HepG2 (cell line): ENCODE data around the gene IL1A. TPM values are rescaled to one million over a fixed set of nuclear protein-coding genes. Genes with fewer than 3 reads are reported as not detected.

Experiments used
- ATF7-NPFF ChIP-seq: sonication (generic); formaldehyde crosslinking; IDR thresholded peaks from 2 replicates; pipeline ENCODE4 v1.8.1; 2023; ENCODE audit warnings: mild to moderate bottlenecking, low read depth, missing genetic modification reagents, moderate library complexity
- BRCA1 ChIP-seq: sonication (generic); formaldehyde crosslinking; IDR thresholded peaks from 2 replicates; pipeline ENCODE4 v1.4.0; 2020; ENCODE audit warnings: missing genetic modification reagents
- EED ChIP-seq: sonication (generic); formaldehyde crosslinking; IDR thresholded peaks from 2 replicates; pipeline ENCODE4 v1.5.0; 2020; ENCODE audit warnings: mild to moderate bottlenecking, missing genetic modification reagents
- ELF3 ChIP-seq: IDR thresholded peaks from 2 replicates; pipeline ENCODE4 v1.6.1; 2016; ENCODE audit warnings: missing genetic modification reagents, missing compliant biosample characterization
- IRF2 ChIP-seq: IDR thresholded peaks from 2 replicates; pipeline ENCODE4 v1.6.1; 2018; ENCODE audit warnings: missing genetic modification reagents, missing compliant biosample characterization
- NFAT5 ChIP-seq: sonication (generic); formaldehyde crosslinking; IDR thresholded peaks from 2 replicates; pipeline ENCODE4 v1.4.0; 2020; ENCODE audit warnings: missing genetic modification reagents
- NFIC ChIP-seq: IDR thresholded peaks from 2 replicates; pipeline ENCODE4 v1.6.1; 2012; ENCODE audit warnings: mild to moderate bottlenecking, low read length, inconsistent platforms
- NR3C1 ChIP-seq: sonication (generic); formaldehyde crosslinking; IDR thresholded peaks from 2 replicates; pipeline ENCODE4 v1.4.0; 2020; ENCODE audit warnings: missing genetic modification reagents
- PHF8 ChIP-seq: sonication (generic); formaldehyde crosslinking; IDR thresholded peaks from 2 replicates; pipeline ENCODE4 v1.5.0; 2020; ENCODE audit warnings: missing genetic modification reagents
- PRDM4 ChIP-seq: sonication (generic); formaldehyde crosslinking; IDR thresholded peaks from 2 replicates; pipeline ENCODE4 v1.9.0; 2021; ENCODE audit warnings: missing genetic modification reagents, borderline replicate concordance
- RFX5 ChIP-seq: IDR thresholded peaks from 2 replicates; pipeline ENCODE4 v1.6.1; 2011; ENCODE audit warnings: low read depth, low read length, improper control_type of control experiment
- SOX6 ChIP-seq, 2 experiments: fragments of 450-650 bp in 1 of 2; sonication (generic) in 1 of 2; formaldehyde crosslinking in 1 of 2; IDR thresholded peaks; 2 replicates each; pipeline versions ENCODE4 v1.4.0 to v1.6.1; 2017 to 2020; ENCODE audit warnings: antibody characterized with exemption in 1 of 2, mild to moderate bottlenecking in 1 of 2, missing genetic modification reagents in 1 of 2
- SRY ChIP-seq: sonication (generic); formaldehyde crosslinking; IDR thresholded peaks from 2 replicates; pipeline ENCODE4 v1.8.0; 2022; ENCODE audit warnings: mild to moderate bottlenecking, missing genetic modification reagents
- ZBTB49 ChIP-seq: sonication (generic); formaldehyde crosslinking; IDR thresholded peaks from 2 replicates; pipeline ENCODE4 v1.4.0; 2020; ENCODE audit warnings: missing genetic modification reagents, borderline replicate concordance
- ZFY ChIP-seq: sonication (generic); formaldehyde crosslinking; IDR thresholded peaks from 2 replicates; pipeline ENCODE4 v1.4.0; 2020; ENCODE audit warnings: missing genetic modification reagents
- ZNF124 ChIP-seq: sonication (generic); formaldehyde crosslinking; IDR thresholded peaks from 2 replicates; pipeline ENCODE4 v1.4.0; 2020; ENCODE audit warnings: missing genetic modification reagents
- ZNF263 ChIP-seq: sonication (generic); formaldehyde crosslinking; IDR thresholded peaks from 2 replicates; pipeline ENCODE4 v1.4.0; 2020; ENCODE audit warnings: missing genetic modification reagents
- ZNF598 ChIP-seq: sonication (generic); formaldehyde crosslinking; IDR thresholded peaks from 2 replicates; pipeline ENCODE4 v1.5.1; 2020; ENCODE audit warnings: mild to moderate bottlenecking, missing genetic modification reagents, borderline replicate concordance
- ZNF672 ChIP-seq: sonication (generic); formaldehyde crosslinking; IDR thresholded peaks from 2 replicates; pipeline ENCODE4 v1.8.1; 2022; ENCODE audit warnings: missing genetic modification reagents
- ZNF768 ChIP-seq: sonication (generic); formaldehyde crosslinking; IDR thresholded peaks from 2 replicates; pipeline ENCODE4 v1.4.0; 2020; ENCODE audit warnings: missing genetic modification reagents
- ZSCAN20 ChIP-seq: sonication (generic); formaldehyde crosslinking; IDR thresholded peaks from 2 replicates; pipeline ENCODE4 v1.4.0; 2020; ENCODE audit warnings: missing genetic modification reagents, mild to moderate bottlenecking, borderline replicate concordance
- polyA plus RNA-seq, 8 experiments: library from polyadenylated mRNA; depleted of rRNA in 3 of 8; stranded (reverse) in 7 of 8; unstranded in 1 of 8; fragments of >200 nt; fragmentation: Illumina TruSeq in 4 of 8; extraction: Trizol in 4 of 8; gene quantifications; 2 replicates each; pipeline versions ENCODE4 v1.2.1 to v1.2.3, GENCODE V29; 2011 to 2016; ENCODE audit warnings: low read depth in 4 of 8, missing spikeins in 1 of 8, mixed read lengths in 1 of 8; ENCODE audit not compliant: insufficient read depth in 1 of 8
- total RNA-seq, 5 experiments: library from RNA; depleted of rRNA; stranded (reverse); fragments of >200 nt; fragmentation: Illumina TruSeq; extraction: Trizol; gene quantifications; 2 replicates each; pipeline ENCODE4 v1.2.3, GENCODE V29; 2016; ENCODE audit warnings: low read depth in 1 of 5

The IL1A gene
- total and polyA plus RNA-seq, 2 of the 13 experiments (the other 11 are each of a cell fraction or from before 2014, with no cell fraction given): not detected

DNA sequence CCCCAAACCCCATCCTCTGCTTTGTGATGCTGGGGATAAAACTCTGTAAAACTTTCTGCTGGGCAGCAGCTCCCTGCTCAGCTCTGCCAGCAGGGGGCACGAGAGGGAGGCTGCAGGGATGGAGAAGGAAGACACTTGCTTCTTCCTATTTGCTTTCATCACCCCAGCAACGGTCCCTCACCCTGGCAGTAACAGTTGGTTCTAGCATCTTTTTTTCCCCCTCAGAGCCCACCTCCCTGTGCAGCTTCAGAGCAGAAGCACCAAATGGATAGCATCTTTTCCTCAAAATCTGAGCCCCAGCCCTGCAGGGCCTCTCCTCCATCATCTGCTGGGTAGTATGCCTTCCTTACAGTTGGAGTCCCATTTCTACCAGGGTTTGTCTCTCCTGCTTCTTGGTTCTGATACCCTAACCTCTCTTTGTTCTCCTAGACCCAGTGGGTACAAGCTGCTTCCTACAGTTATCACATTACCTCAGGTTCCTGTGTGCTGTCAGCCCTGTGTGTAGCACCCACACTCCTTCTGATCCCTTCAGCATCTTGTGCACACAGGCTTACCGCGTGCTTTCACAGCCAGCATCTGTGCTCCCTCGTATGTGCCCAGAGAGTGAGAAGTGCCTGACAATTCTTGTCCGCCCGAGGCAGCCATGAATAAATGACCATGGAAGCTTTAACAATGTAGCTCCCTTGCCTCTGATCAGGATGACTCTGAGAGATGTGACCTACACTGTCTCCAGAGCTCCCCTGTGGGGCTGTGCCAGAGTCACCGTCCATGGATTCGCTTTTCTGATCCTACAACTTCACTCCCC, 34.3 kb downstream of the IL1A start (continued):
- TF ChIP-seq PRDM4 (no peak), ZNF124 (CRISPR knock-in tag) (no peak; the same call in 1 of the 2 replicates), EED (CRISPR knock-in tag) (no peak), ZNF768 (CRISPR knock-in tag) (no peak), SOX6 (IDR thresholded peaks at IDR 0.05) (no peak), SOX6 (CRISPR knock-in tag; IDR thresholded peaks at IDR 0.05) (peak; percentile 28; the same call in 1 of the 2 replicates), ZNF598 (no peak), BRCA1 (no peak), IRF2 (CRISPR knock-in tag) (peak; percentile 23; the same call in 1 of the 2 replicates), ZBTB49 (CRISPR knock-in tag) (no peak), ZNF263 (no peak), ELF3 (CRISPR knock-in tag) (peak; percentile 65), PHF8 (no peak), ZFY (CRISPR knock-in tag) (no peak), ATF7-NPFF (CRISPR knock-in tag) (no peak), RFX5 (no peak), SRY (CRISPR knock-in tag) (no peak), ZSCAN20 (CRISPR knock-in tag) (no peak), ZNF672 (CRISPR knock-in tag) (no peak), NFIC (no peak), NFAT5 (CRISPR knock-in tag) (no peak), NR3C1 (CRISPR knock-in tag) (no peak)
